IMR-90 (cell line): ENCODE data around the gene SELENOS. TPM values are rescaled to one million over a fixed set of nuclear protein-coding genes. Genes with fewer than 3 reads are reported as not detected.

ENCODE experiments used
- ATAC-seq: fragments of 200-7000 bp; cut with Tn5 transposase; 2 replicates; pipeline ENCODE4 v1.9.1; 2020; ENCODE audit warnings: low read depth, mild to moderate bottlenecking, moderate library complexity
- BruUV-seq: library from RNA; stranded (reverse); fragments of 400-500 nt; replicated peaks from 2 replicates; lab custom pipeline; 2021; lab: Mats Ljungman, UMichigan
- CTCF ChIA-PET: fragments of 300-600 bp; formaldehyde crosslinking; extraction: SDS; loops from one replicate; lab custom pipeline; 2021; ENCODE audit warnings: antibody characterized with exemption; lab: Yijun Ruan, JAX
- POLR2A ChIA-PET: fragments of 300-600 bp; sonication (Branson Sonifier 250); formaldehyde crosslinking; loops from one replicate; lab custom pipeline; 2022; ENCODE audit warnings: antibody characterized with exemption; ENCODE audit not compliant: unreplicated experiment; lab: Charles Lee
- DNase-seq: peaks from one replicate; pipeline ENCODE4 v3.0.0; 2013
- H2AFZ ChIP-seq: replicated peaks from 2 replicates; pipeline ENCODE3; 2013; ENCODE audit warnings: low read length, mild to moderate bottlenecking; ENCODE audit not compliant: poor library complexity
- H2AK5ac ChIP-seq: 2 replicates; pipeline ENCODE4 v1.6.1; 2013; ENCODE audit warnings: low read depth, low read length, inconsistent platforms
- H2AK9ac ChIP-seq: replicated peaks from 2 replicates; pipeline ENCODE3; 2013; ENCODE audit warnings: mild to moderate bottlenecking, low read depth, low read length, moderate library complexity; ENCODE audit not compliant: poor library complexity
- H2BK120ac ChIP-seq: 2 replicates; pipeline ENCODE4 v1.6.1; 2013; ENCODE audit warnings: low read depth, low read length, inconsistent platforms
- H2BK15ac ChIP-seq: 3 replicates; pipeline ENCODE4 v1.6.1; 2013; ENCODE audit warnings: low read depth, low read length, inconsistent platforms
- H2BK20ac ChIP-seq: 2 replicates; pipeline ENCODE4 v1.6.1; 2013; ENCODE audit warnings: low read depth, mild to moderate bottlenecking, inconsistent platforms, low read length, moderate library complexity
- H2BK5ac ChIP-seq: 2 replicates; pipeline ENCODE4 v1.6.1; 2013; ENCODE audit warnings: mild to moderate bottlenecking, low read depth, low read length, inconsistent platforms; ENCODE audit not compliant: poor library complexity, severe bottlenecking
- H3K14ac ChIP-seq: replicated peaks from 2 replicates; pipeline ENCODE4 v1.6.1; 2013; ENCODE audit warnings: low read depth, low read length, inconsistent platforms
- H3K18ac ChIP-seq: 2 replicates; pipeline ENCODE4 v1.6.1; 2013; ENCODE audit warnings: low read depth, low read length, control low read depth
- H3K23ac ChIP-seq: 2 replicates; pipeline ENCODE4 v1.6.1; 2013; ENCODE audit warnings: low read depth, low read length, inconsistent platforms
- H3K27ac ChIP-seq: 2 replicates; pipeline ENCODE4 v1.5.1; 2013; ENCODE audit warnings: mild to moderate bottlenecking, control low read depth, low read length; ENCODE audit not compliant: insufficient read depth
- H3K27me3 ChIP-seq: 2 replicates; pipeline ENCODE4 v1.6.1; 2013; ENCODE audit warnings: low read length; ENCODE audit not compliant: control insufficient read depth, insufficient read depth
- H3K36me3 ChIP-seq: 2 replicates; pipeline ENCODE4 v1.6.1; 2013; ENCODE audit warnings: low read length, mixed read lengths; ENCODE audit not compliant: control insufficient read depth, insufficient read depth
- H3K4ac ChIP-seq: 2 replicates; pipeline ENCODE4 v1.6.1; 2013; ENCODE audit warnings: low read depth, low read length, inconsistent platforms
- H3K4me1 ChIP-seq: 2 replicates; pipeline ENCODE4 v1.6.1; 2013; ENCODE audit warnings: low read length, mixed read lengths; ENCODE audit not compliant: control insufficient read depth, insufficient read depth
- H3K4me2 ChIP-seq: 2 replicates; pipeline ENCODE4 v1.6.1; 2013; ENCODE audit warnings: low read depth, mild to moderate bottlenecking, control low read depth, low read length, moderate library complexity
- H3K4me3 ChIP-seq: 2 replicates; pipeline ENCODE4 v1.5.1; 2013; ENCODE audit warnings: low read depth, mild to moderate bottlenecking, control low read depth, low read length, moderate library complexity; ENCODE audit not compliant: insufficient read depth
- H3K56ac ChIP-seq: 2 replicates; pipeline ENCODE4 v1.6.1; 2013; ENCODE audit warnings: low read length, inconsistent platforms; ENCODE audit not compliant: insufficient read depth; ENCODE audit errors: extremely low read depth
- H3K79me1 ChIP-seq, 2 experiments: 2 replicates each; pipeline ENCODE4 v1.6.1; 2013; ENCODE audit warnings: low read length in 2 of 2, inconsistent platforms in 1 of 2, low read depth in 1 of 2
- H3K9ac ChIP-seq: 2 replicates; pipeline ENCODE4 v1.6.1; 2013; ENCODE audit warnings: low read depth, low read length, control low read depth
- H3K9me1 ChIP-seq: 2 replicates; pipeline ENCODE4 v1.6.1; 2013; ENCODE audit warnings: low read length, inconsistent platforms; ENCODE audit not compliant: insufficient read depth
- H3K9me3 ChIP-seq: 2 replicates; pipeline ENCODE4 v1.6.1; 2013; ENCODE audit warnings: low read length; ENCODE audit not compliant: control insufficient read depth, insufficient read depth
- H4K20me1 ChIP-seq: 2 replicates; pipeline ENCODE4 v1.6.1; 2013; ENCODE audit warnings: low read length, inconsistent platforms; ENCODE audit not compliant: insufficient read depth
- H4K5ac ChIP-seq: 2 replicates; pipeline ENCODE4 v1.6.1; 2013; ENCODE audit warnings: mild to moderate bottlenecking, low read depth, low read length, control low read depth
- H4K8ac ChIP-seq, 2 experiments: 2 replicates each; pipeline ENCODE4 v1.6.1; 2013; ENCODE audit warnings: low read depth in 2 of 2, low read length in 2 of 2, control low read depth in 1 of 2, inconsistent platforms in 1 of 2
- H4K91ac ChIP-seq: 2 replicates; pipeline ENCODE4 v1.6.1; 2013; ENCODE audit warnings: low read depth, low read length, inconsistent platforms; ENCODE audit not compliant: insufficient read depth
- BHLHE40 ChIP-seq: fragments of 150-350 bp; IDR thresholded peaks from 2 replicates; pipeline ENCODE4 v1.6.1; 2016; ENCODE audit warnings: mild to moderate bottlenecking, low read depth, low read length
- CEBPB ChIP-seq: IDR thresholded peaks from 2 replicates; pipeline ENCODE4 v1.6.1; 2012; ENCODE audit warnings: low read depth, low read length, improper control_type of control experiment
- CHD1 ChIP-seq: IDR thresholded peaks from 2 replicates; pipeline ENCODE4 v1.6.1; 2012; ENCODE audit warnings: low read depth, low read length, improper control_type of control experiment
- RAD21 ChIP-seq: IDR thresholded peaks from 2 replicates; pipeline ENCODE4 v1.6.1; 2012; ENCODE audit warnings: low read length, improper control_type of control experiment
- RFX5 ChIP-seq: IDR thresholded peaks from 2 replicates; pipeline ENCODE4 v1.8.0; 2012; ENCODE audit warnings: low read depth, mild to moderate bottlenecking, low read length, moderate library complexity
- SMC3 ChIP-seq: fragments of 150-350 bp; IDR thresholded peaks from 2 replicates; pipeline ENCODE4 v1.6.1; 2016; ENCODE audit warnings: low read depth, mild to moderate bottlenecking, antibody characterized with exemption, low read length, moderate library complexity
- WGBS, 2 experiments: methylation state at CpG; one replicate each; pipeline versions ENCODE4 v1.1.5 to v1.1.7; 2013; ENCODE audit warnings: missing lambda C conversion rate in 2 of 2; ENCODE audit not compliant: insufficient read length in 1 of 2; ENCODE audit errors: extremely low coverage in 2 of 2; 5-methylcytosine and 5-hydroxymethylcytosine counted together
- dilution Hi-C: fragments of 300-500 bp; cut with HindIII; formaldehyde crosslinking; loops from one replicate; pipeline ENCODE4 v1.14.3; 2018; ENCODE audit warnings: low sequenced_read_pairs; ENCODE audit not compliant: unreplicated experiment
- in situ Hi-C: fragments of 300-500 bp; cut with MboI; formaldehyde crosslinking; loops from 3 replicates; pipeline ENCODE4 v1.14.3; 2019; ENCODE audit warnings: low sequenced_read_pairs, inconsistent platforms, mixed read lengths
- intact Hi-C: fragments of 100-400 bp; cut with micrococcal nuclease; formaldehyde crosslinking; loops from 2 replicates; pipeline ENCODE4 v1.10.0; 2022
- polyA plus RNA-seq, 3 experiments: library from polyadenylated mRNA; depleted of rRNA; stranded (reverse); fragments of >200 nt; gene quantifications; 2 replicates each; pipeline ENCODE4 v1.2.3, GENCODE V29; 2012; ENCODE audit warnings: low replicate concordance in 1 of 3
- total RNA-seq: library from RNA; depleted of rRNA; stranded (reverse); fragments of >200 nt; gene quantifications from 2 replicates; pipeline ENCODE4 v1.2.3, GENCODE V29; 2012
- TF ChIP-seq, protein P1 (sequence below): fragments of 150-350 bp; IDR thresholded peaks from 2 replicates; pipeline ENCODE4 v1.6.1; 2016; ENCODE audit warnings: low read depth, mild to moderate bottlenecking, low read length, moderate library complexity, borderline replicate concordance

SELENOS gene
- total and polyA plus RNA-seq, 2 of the 4 experiments (the other 2 are of a cell fraction): 39.8 to 77.1 TPM

DNA sequence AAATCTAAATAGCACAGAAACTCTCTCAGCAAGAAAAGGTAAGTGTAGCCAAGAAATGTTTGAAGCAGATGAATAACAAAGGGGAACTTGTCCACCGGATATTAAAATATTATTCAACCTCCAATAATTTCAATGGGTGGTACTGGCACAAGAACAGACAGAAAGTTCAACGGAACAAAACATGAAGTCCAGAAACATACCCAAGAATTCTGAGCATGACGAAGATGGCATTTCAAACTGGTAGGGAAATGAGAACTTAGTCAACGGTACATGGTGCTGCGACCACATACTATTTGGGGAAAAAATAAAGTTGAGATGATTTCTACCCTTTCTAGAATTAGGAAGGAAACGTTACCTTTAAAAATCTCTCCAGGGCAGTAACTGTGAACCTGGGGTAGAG lies 30.9 kb downstream of the SELENOS start:
- Histone ChIP-seq H3K56ac (no peak overlapping the region), H3K14ac (no peak overlapping the region), H3K4me1 (peaks cover 34% of the 10 kb centered on the region), H3K4me2 (no peak overlapping the region), H3K79me1 (peaks cover 0 to 69% of the 10 kb centered on the region in 2 experiments; a peak in 2 of 4 replicates), H2BK20ac (no peak overlapping the region), H3K4ac (no peak overlapping the region), H3K9me1 (peaks cover 33% of the 10 kb centered on the region), H4K5ac (no peak overlapping the region), H2BK15ac (no peak overlapping the region), H3K9me3 (no peaks in the 10 kb centered on the region), H3K18ac (no peak overlapping the region), H4K91ac (no peak overlapping the region), H4K20me1 (peaks cover 95% of the 10 kb centered on the region), H3K23ac (no peak overlapping the region), H3K36me3 (peaks cover 20% of the 10 kb centered on the region), H2BK120ac (no peak overlapping the region), H3K27ac (no peak overlapping the region), H3K27me3 (no peaks in the 10 kb centered on the region), H2BK5ac (no peak overlapping the region), H4K8ac (no peak overlapping the region), H2AK9ac (no peak overlapping the region), H3K4me3 (no peak overlapping the region), H2AK5ac (no peak overlapping the region), H2AFZ (no peak overlapping the region), H3K9ac (no peak overlapping the region)
- in situ Hi-C loops (loop anchor here (5.0 kb wide), 1 partner anchor 39 kb away; no protein-coding TSS in a partner anchor), dilution Hi-C loops (no loop called here), intact Hi-C loops (no loop called here)
- CTCF ChIA-PET: no interaction called here
- WGBS, 2 experiments: no CpG with 5 or more reads among the region's 6 CpGs
- ATAC-seq (no peak), DNase-seq (no peak)
- BruUV-seq: no TSS peak
- POLR2A ChIA-PET: no interaction called here
- TF ChIP-seq RAD21 (no peak), CEBPB (no peak), BHLHE40 (no peak), CHD1 (no peak), SMC3 (no peak), RFX5 (no peak)
- TF ChIP-seq, protein P1, sequence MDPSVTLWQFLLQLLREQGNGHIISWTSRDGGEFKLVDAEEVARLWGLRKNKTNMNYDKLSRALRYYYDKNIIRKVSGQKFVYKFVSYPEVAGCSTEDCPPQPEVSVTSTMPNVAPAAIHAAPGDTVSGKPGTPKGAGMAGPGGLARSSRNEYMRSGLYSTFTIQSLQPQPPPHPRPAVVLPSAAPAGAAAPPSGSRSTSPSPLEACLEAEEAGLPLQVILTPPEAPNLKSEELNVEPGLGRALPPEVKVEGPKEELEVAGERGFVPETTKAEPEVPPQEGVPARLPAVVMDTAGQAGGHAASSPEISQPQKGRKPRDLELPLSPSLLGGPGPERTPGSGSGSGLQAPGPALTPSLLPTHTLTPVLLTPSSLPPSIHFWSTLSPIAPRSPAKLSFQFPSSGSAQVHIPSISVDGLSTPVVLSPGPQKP: no peak
